ENCODE results near the gene SPRR5. TPM values are rescaled to one million over a fixed set of nuclear protein-coding genes. Genes with fewer than 3 reads are reported as not detected.
A peak's percentile ranks its signal among the peaks of the same experiment; 100 is the strongest.

SPRR5 gene
- total RNA-seq, 4 donors from 2014 or later = 1.3 to 2.2 TPM; not detected in 2

GRCh38 chr1:152926091-152926490 is 20.9 kb upstream of the SPRR5 start:
- WGBS, 2 donors = 55 to 75% methylated on average over 3 of the region's 3 CpGs
- no peaks in the 10 kb centered on the region for H3K27me3 ChIP-seq
- H3K4me1 ChIP-seq = no peaks in the 10 kb centered on the region
- H3K36me3 ChIP-seq = no peaks in the 10 kb centered on the region
- no peak overlapping the region for H3K27ac ChIP-seq
- TF ChIP-seq CTCF (IDR thresholded peaks at IDR 0.05) = peak; percentile 32 to 84 (median 48)
- TF ChIP-seq POLR2A (IDR thresholded peaks at IDR 0.05) = no peak
- no peaks in the 10 kb centered on the region for H3K9me3 ChIP-seq
- H3K4me3 ChIP-seq = no peak overlapping the region
- no peak for DNase-seq
- intact Hi-C loops (cut with DNase I) = loop anchor here (5.0 kb wide), 1 partner anchor 54 kb away; no protein-coding TSS in a partner anchor

GRCh38 chr1:152928671-152929070 is 18.3 kb upstream of the SPRR5 start:
- 45 to 72% methylated on average over 3 of the region's 3 CpGs for WGBS, 2 donors
- no peak overlapping the region for H3K4me3 ChIP-seq
- H3K27me3 ChIP-seq = no peaks in the 10 kb centered on the region
- TF ChIP-seq CTCF (IDR thresholded peaks at IDR 0.05) (no peak), POLR2A (IDR thresholded peaks at IDR 0.05) (no peak)
- H3K9me3 ChIP-seq = no peaks in the 10 kb centered on the region
- no peaks in the 10 kb centered on the region for H3K36me3 ChIP-seq
- DNase-seq = no peak
- no peak overlapping the region for H3K27ac ChIP-seq
- intact Hi-C loops (cut with DNase I) = loop anchor here (5.0 kb wide), 1 partner anchor 56 kb away; no protein-coding TSS in a partner anchor
- peaks cover 0 to 16% (median 0%) of the 10 kb centered on the region in 3 donors for H3K4me1 ChIP-seq

GRCh38 chr1:152932170-152932811 is 14.7 kb upstream of the SPRR5 start:
- DNase-seq = no peak
- H3K27ac ChIP-seq = peak overlapping the region; percentile 46 to 78 (median 70)
- no peaks in the 10 kb centered on the region for H3K9me3 ChIP-seq
- H3K4me3 ChIP-seq = no peak overlapping the region
- H3K36me3 ChIP-seq = no peaks in the 10 kb centered on the region
- no peak for TF ChIP-seq POLR2A (IDR thresholded peaks at IDR 0.05)
- TF ChIP-seq CTCF (IDR thresholded peaks at IDR 0.05) = no peak
- no peaks in the 10 kb centered on the region for H3K27me3 ChIP-seq
- H3K4me1 ChIP-seq = peaks cover 0 to 35% (median 0%) of the 10 kb centered on the region in 3 donors
- 52 to 65% methylated on average over 4 of the region's 4 CpGs for WGBS, 2 donors
- intact Hi-C loops (cut with DNase I) = no loop called here

- H3K36me3 ChIP-seq = no peaks in the 10 kb centered on the region
- no peaks in the 10 kb centered on the region for H3K27me3 ChIP-seq
- H3K4me1 ChIP-seq = peaks cover 0 to 35% (median 0%) of the 10 kb centered on the region in 3 donors
- 41 to 48% methylated on average over 2 of the region's 2 CpGs for WGBS, 2 donors
- no peak overlapping the region for H3K4me3 ChIP-seq
- H3K27ac ChIP-seq = peak overlapping the region; percentile 58 to 78 (median 70)
- H3K9me3 ChIP-seq = no peaks in the 10 kb centered on the region
- DNase-seq = no peak
- intact Hi-C loops (cut with DNase I) = no loop called here
- TF ChIP-seq POLR2A (IDR thresholded peaks at IDR 0.05) = no peak
- no peak for TF ChIP-seq CTCF (IDR thresholded peaks at IDR 0.05)
These were observed 13.8 kb upstream of the SPRR5 start for GRCh38 chr1:152933196-152933595.

GRCh38 chr1:152940614-152941013 is 6.4 kb upstream of the SPRR5 start:
- intact Hi-C loops (cut with DNase I) = no loop called here
- 70 to 80% methylated on average over 1 of the region's 1 CpG for WGBS, 2 donors
- H3K27ac ChIP-seq = peak overlapping the region in 3 of 4 donors; percentile 21 to 78 (median 68)
- DNase-seq = no peak
- H3K9me3 ChIP-seq = no peaks in the 10 kb centered on the region
- no peak for TF ChIP-seq POLR2A (IDR thresholded peaks at IDR 0.05)
- no peak for TF ChIP-seq CTCF (IDR thresholded peaks at IDR 0.05)
- peaks cover 5 to 19% (median 6%) of the 10 kb centered on the region in 3 donors for H3K4me1 ChIP-seq
- no peaks in the 10 kb centered on the region for H3K36me3 ChIP-seq
- H3K4me3 ChIP-seq = no peak overlapping the region
- no peaks in the 10 kb centered on the region for H3K27me3 ChIP-seq

All from esophagus squamous epithelium (tissue), 5 donors.